ENCODE measurements around the gene FAM149A. TPM values are rescaled to one million over a fixed set of nuclear protein-coding genes. Genes with fewer than 3 reads are reported as not detected.
A peak's percentile ranks its signal among the peaks of the same experiment; 100 is the strongest.

Gene FAM149A
- total RNA-seq, 1 donor from 2014 or later = 1.2 TPM

- Histone ChIP-seq H3K27me3 (ENCODE audit: insufficient read depth, low read length) (no peaks in the 10 kb centered on the region), H3K4me3 (ENCODE audit: insufficient read depth, low read depth, low read length) (no peak overlapping the region), H3K9ac (ENCODE audit: low read length) (peak overlapping the region; percentile 10), H3K9me3 (ENCODE audit: insufficient read depth, low read depth, low read length) (no peaks in the 10 kb centered on the region), H2AFZ (ENCODE audit: low read depth, low read length) (peak overlapping the region; percentile 58), H3K79me2 (ENCODE audit: insufficient read depth, low read length) (no peaks in the 10 kb centered on the region), H3K27ac (ENCODE audit: low read depth, low read length) (no peak overlapping the region), H3K36me3 (ENCODE audit: insufficient read depth, low read length) (no peaks in the 10 kb centered on the region), H3K4me1 (ENCODE audit: insufficient read depth, low read length) (no peaks in the 10 kb centered on the region), H4K20me1 (ENCODE audit: insufficient read depth, low read length) (no peaks in the 10 kb centered on the region), H3K4me2 (ENCODE audit: low read length) (peak overlapping the region; percentile 76)
- TF ChIP-seq CTCF (IDR thresholded peaks at IDR 0.05; ENCODE audit: insufficient read depth, low read depth, low read length) (no peak), EZH2 (IDR thresholded peaks at IDR 0.05; ENCODE audit: insufficient read depth, low read length) (no peak)
- H3K9me3 Mint-ChIP-seq (ENCODE audit: unreplicated experiment) = no peaks in the 10 kb centered on the region
- H3K4me3 Mint-ChIP-seq (ENCODE audit: unreplicated experiment) = no peak overlapping the region
- H3K4me1 Mint-ChIP-seq (ENCODE audit: low read depth, unreplicated experiment) = peaks cover 7% of the 10 kb centered on the region
- peaks cover 5% of the 10 kb centered on the region for H3K27me3 Mint-ChIP-seq (ENCODE audit: low read depth, unreplicated experiment)
- DNase-seq (ENCODE audit: low read depth) = no peak
- no peak overlapping the region for H3K27ac Mint-ChIP-seq (ENCODE audit: unreplicated experiment)
- no peak for FAIRE-seq
- H3K36me3 Mint-ChIP-seq (ENCODE audit: low read depth, unreplicated experiment) = peaks cover 2% of the 10 kb centered on the region
Measured at GRCh38 chr4:186081202-186081807, 23.2 kb upstream of the FAM149A start.

- no peaks in the 10 kb centered on the region for H4K20me1 ChIP-seq (ENCODE audit: insufficient read depth, low read length)
- Mint-ChIP-seq H3K36me3 (ENCODE audit: low read depth, unreplicated experiment) (peaks cover 2% of the 10 kb centered on the region), H3K27me3 (ENCODE audit: low read depth, unreplicated experiment) (peaks cover 5% of the 10 kb centered on the region), H3K27ac (ENCODE audit: unreplicated experiment) (no peak overlapping the region), H3K9me3 (ENCODE audit: unreplicated experiment) (no peaks in the 10 kb centered on the region), H3K4me1 (ENCODE audit: low read depth, unreplicated experiment) (peaks cover 7% of the 10 kb centered on the region), H3K4me3 (ENCODE audit: unreplicated experiment) (no peak overlapping the region)
- no peak overlapping the region for H3K4me3 ChIP-seq (ENCODE audit: insufficient read depth, low read depth, low read length)
- H3K4me2 ChIP-seq (ENCODE audit: low read length) = no peak overlapping the region
- H3K9me3 ChIP-seq (ENCODE audit: insufficient read depth, low read depth, low read length) = no peaks in the 10 kb centered on the region
- no peak overlapping the region for H3K27ac ChIP-seq (ENCODE audit: low read depth, low read length)
- no peak for DNase-seq (ENCODE audit: low read depth)
- no peaks in the 10 kb centered on the region for H3K27me3 ChIP-seq (ENCODE audit: insufficient read depth, low read length)
- H2AFZ ChIP-seq (ENCODE audit: low read depth, low read length) = no peak overlapping the region
- TF ChIP-seq EZH2 (IDR thresholded peaks at IDR 0.05; ENCODE audit: insufficient read depth, low read length) (no peak), CTCF (IDR thresholded peaks at IDR 0.05; ENCODE audit: insufficient read depth, low read depth, low read length) (no peak)
- no peak overlapping the region for H3K9ac ChIP-seq (ENCODE audit: low read length)
- H3K36me3 ChIP-seq (ENCODE audit: insufficient read depth, low read length) = no peaks in the 10 kb centered on the region
- no peaks in the 10 kb centered on the region for H3K79me2 ChIP-seq (ENCODE audit: insufficient read depth, low read length)
- no peaks in the 10 kb centered on the region for H3K4me1 ChIP-seq (ENCODE audit: insufficient read depth, low read length)
- no peak for FAIRE-seq
Measured at GRCh38 chr4:186082221-186082620, 22.3 kb upstream of the FAM149A start.

- no peak for DNase-seq (ENCODE audit: low read depth)
- Histone ChIP-seq H3K4me3 (ENCODE audit: insufficient read depth, low read depth, low read length) (no peak overlapping the region), H3K27me3 (ENCODE audit: insufficient read depth, low read length) (no peaks in the 10 kb centered on the region), H3K9me3 (ENCODE audit: insufficient read depth, low read depth, low read length) (no peaks in the 10 kb centered on the region), H3K9ac (ENCODE audit: low read length) (no peak overlapping the region), H4K20me1 (ENCODE audit: insufficient read depth, low read length) (no peaks in the 10 kb centered on the region), H3K27ac (ENCODE audit: low read depth, low read length) (no peak overlapping the region), H3K4me1 (ENCODE audit: insufficient read depth, low read length) (no peaks in the 10 kb centered on the region), H3K4me2 (ENCODE audit: low read length) (no peak overlapping the region), H2AFZ (ENCODE audit: low read depth, low read length) (no peak overlapping the region), H3K36me3 (ENCODE audit: insufficient read depth, low read length) (no peaks in the 10 kb centered on the region), H3K79me2 (ENCODE audit: insufficient read depth, low read length) (no peaks in the 10 kb centered on the region)
- Mint-ChIP-seq H3K36me3 (ENCODE audit: low read depth, unreplicated experiment) (peaks cover 2% of the 10 kb centered on the region), H3K9me3 (ENCODE audit: unreplicated experiment) (peaks cover 6% of the 10 kb centered on the region), H3K27ac (ENCODE audit: unreplicated experiment) (no peak overlapping the region), H3K27me3 (ENCODE audit: low read depth, unreplicated experiment) (peaks cover 11% of the 10 kb centered on the region), H3K4me3 (ENCODE audit: unreplicated experiment) (no peak overlapping the region), H3K4me1 (ENCODE audit: low read depth, unreplicated experiment) (no peaks in the 10 kb centered on the region)
- no peak for FAIRE-seq
- TF ChIP-seq CTCF (IDR thresholded peaks at IDR 0.05; ENCODE audit: insufficient read depth, low read depth, low read length) (no peak), EZH2 (IDR thresholded peaks at IDR 0.05; ENCODE audit: insufficient read depth, low read length) (no peak)
Measured at GRCh38 chr4:186088523-186088922, 16.0 kb upstream of the FAM149A start.
